HepG2 (cell line): ENCODE measurements around the gene C1RL. TPM values are rescaled to one million over a fixed set of nuclear protein-coding genes. Genes with fewer than 3 reads are reported as not detected.

ENCODE experiments used
- CBX5 ChIP-seq: sonication (generic); formaldehyde crosslinking; IDR thresholded peaks from 2 replicates; pipeline ENCODE4 v1.4.0; 2020; ENCODE audit warnings: missing genetic modification reagents, borderline replicate concordance
- DPF2 ChIP-seq: sonication (generic); formaldehyde crosslinking; IDR thresholded peaks from 2 replicates; pipeline ENCODE4 v1.4.0; 2020; ENCODE audit warnings: mild to moderate bottlenecking, low read depth, missing genetic modification reagents, borderline replicate concordance
- GTF3A ChIP-seq: sonication (generic); formaldehyde crosslinking; conservative IDR thresholded peaks from 2 replicates; pipeline ENCODE4 v1.4.0; 2020; ENCODE audit warnings: mild to moderate bottlenecking, missing genetic modification reagents
- HMG20A ChIP-seq: IDR thresholded peaks from 2 replicates; pipeline ENCODE4 v1.6.1; 2016; ENCODE audit warnings: borderline replicate concordance
- HNRNPLL ChIP-seq: fragments of 200-400 bp; formaldehyde crosslinking; IDR thresholded peaks from 2 replicates; pipeline ENCODE4 v1.6.1; 2017; ENCODE audit warnings: mild to moderate bottlenecking, low read depth, low read length; ENCODE audit not compliant: poor library complexity, severe bottlenecking
- KLF15 ChIP-seq: sonication (generic); formaldehyde crosslinking; IDR thresholded peaks from 2 replicates; pipeline ENCODE4 v1.8.1; 2023; ENCODE audit warnings: borderline replicate concordance, mild to moderate bottlenecking, inconsistent platforms, missing genetic modification reagents, mixed read lengths
- NR2F2 ChIP-seq: IDR thresholded peaks from 2 replicates; pipeline ENCODE4 v1.6.1; 2012; ENCODE audit warnings: low read depth, inconsistent platforms, borderline replicate concordance
- RBAK ChIP-seq: sonication (generic); formaldehyde crosslinking; IDR thresholded peaks from 2 replicates; pipeline ENCODE4 v1.5.1; 2020; ENCODE audit warnings: mild to moderate bottlenecking, missing genetic modification reagents
- TCF12 ChIP-seq, 2 experiments: fragments of 450-650 bp in 1 of 2; sonication (generic) in 1 of 2; formaldehyde crosslinking in 1 of 2; IDR thresholded peaks; 2 replicates each; pipeline versions ENCODE4 v1.6.1 to v1.8.0; 2017 to 2022; ENCODE audit warnings: antibody characterized with exemption in 1 of 2, mild to moderate bottlenecking in 1 of 2, missing genetic modification reagents in 1 of 2, moderate library complexity in 1 of 2
- TCF7 ChIP-seq: sonication (generic); IDR thresholded peaks from 2 replicates; pipeline ENCODE4 v1.6.1; 2016; ENCODE audit warnings: antibody characterized with exemption, low read depth
- TMF1 ChIP-seq: sonication (generic); formaldehyde crosslinking; IDR thresholded peaks from 2 replicates; pipeline ENCODE4 v1.8.1; 2022; ENCODE audit warnings: low read depth, missing genetic modification reagents
- ZBTB8A ChIP-seq: sonication (generic); formaldehyde crosslinking; IDR thresholded peaks from 2 replicates; pipeline ENCODE4 v1.4.0; 2020; ENCODE audit warnings: mild to moderate bottlenecking, low read depth, missing genetic modification reagents, borderline replicate concordance
- ZMAT3 ChIP-seq: sonication (generic); formaldehyde crosslinking; conservative IDR thresholded peaks from 2 replicates; pipeline ENCODE4 v1.7.0; 2021; ENCODE audit warnings: missing genetic modification reagents
- ZMYM3 ChIP-seq: sonication (generic); formaldehyde crosslinking; IDR thresholded peaks from 2 replicates; pipeline ENCODE4 v1.5.1; 2020; ENCODE audit warnings: mild to moderate bottlenecking, missing genetic modification reagents
- ZNF550 ChIP-seq: sonication (generic); formaldehyde crosslinking; IDR thresholded peaks from 2 replicates; pipeline ENCODE4 v1.4.0; 2020; ENCODE audit warnings: mild to moderate bottlenecking, missing genetic modification reagents, borderline replicate concordance
- polyA plus RNA-seq, 8 experiments: library from polyadenylated mRNA; depleted of rRNA in 3 of 8; stranded (reverse) in 7 of 8; unstranded in 1 of 8; fragments of >200 nt; fragmentation: Illumina TruSeq in 4 of 8; extraction: Trizol in 4 of 8; gene quantifications; 2 replicates each; pipeline versions ENCODE4 v1.2.1 to v1.2.3, GENCODE V29; 2011 to 2016; ENCODE audit warnings: low read depth in 4 of 8, missing spikeins in 1 of 8, mixed read lengths in 1 of 8; ENCODE audit not compliant: insufficient read depth in 1 of 8
- total RNA-seq, 5 experiments: library from RNA; depleted of rRNA; stranded (reverse); fragments of >200 nt; fragmentation: Illumina TruSeq; extraction: Trizol; gene quantifications; 2 replicates each; pipeline ENCODE4 v1.2.3, GENCODE V29; 2016; ENCODE audit warnings: low read depth in 1 of 5
- TF ChIP-seq, protein P1 (sequence below): sonication (generic); formaldehyde crosslinking; IDR thresholded peaks from 2 replicates; pipeline ENCODE4 v1.4.0; 2020; ENCODE audit warnings: missing genetic modification reagents
- TF ChIP-seq, protein P2 (sequence below): sonication (generic); formaldehyde crosslinking; IDR thresholded peaks from 2 replicates; pipeline ENCODE4 v1.4.0; 2020; ENCODE audit warnings: missing genetic modification reagents, borderline replicate concordance
- TF ChIP-seq, protein P3 (sequence below): sonication (generic); formaldehyde crosslinking; IDR thresholded peaks from 2 replicates; pipeline ENCODE4 v1.5.1; 2020; ENCODE audit warnings: missing genetic modification reagents, mild to moderate bottlenecking, borderline replicate concordance

C1RL gene
- total and polyA plus RNA-seq, 2 of the 13 experiments (the other 11 are each of a cell fraction or from before 2014, with no cell fraction given), result 28.9 to 53.1 TPM

DNA sequence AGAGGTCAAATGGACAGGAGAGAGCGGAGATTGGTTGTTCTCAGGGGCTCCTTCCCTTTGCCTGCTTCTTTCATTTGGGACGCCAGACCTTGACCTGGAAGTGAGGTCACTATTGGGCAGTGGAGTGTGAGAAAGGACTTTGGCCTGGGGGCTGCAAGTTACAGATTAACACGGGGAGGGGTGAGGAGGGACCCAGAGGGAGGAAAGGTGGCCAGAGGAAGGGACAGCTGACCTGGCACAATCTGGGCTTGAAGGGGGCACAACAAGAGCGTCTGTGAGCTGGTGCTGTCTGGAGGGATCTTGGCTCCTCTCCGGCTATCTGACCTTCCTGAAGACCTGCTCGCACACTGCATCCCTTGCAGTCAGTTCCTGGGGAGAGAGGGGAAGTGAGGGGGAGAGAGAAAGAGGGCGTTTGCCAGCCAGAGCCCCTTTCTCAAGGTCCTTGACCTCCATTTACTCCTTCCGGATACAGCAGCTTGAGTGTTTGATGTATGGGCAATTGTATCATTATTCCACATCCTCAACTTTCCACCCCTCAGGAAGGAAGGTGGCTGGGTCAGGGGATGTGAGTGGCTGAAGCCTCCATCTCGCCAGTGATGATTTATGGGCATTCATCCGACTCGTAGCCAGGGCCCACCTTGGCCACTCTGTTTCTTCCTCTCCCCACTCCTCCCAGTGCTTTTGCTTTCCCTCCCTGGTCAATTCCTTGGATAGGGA is 14.9 kb upstream of the C1RL start (continued):
- no peak for TF ChIP-seq RBAK (CRISPR knock-in tag)
- no peak for TF ChIP-seq TCF12 (IDR thresholded peaks at IDR 0.05)
- no peak for TF ChIP-seq TCF12 (CRISPR knock-in tag; IDR thresholded peaks at IDR 0.05)
- TF ChIP-seq, protein P1, sequence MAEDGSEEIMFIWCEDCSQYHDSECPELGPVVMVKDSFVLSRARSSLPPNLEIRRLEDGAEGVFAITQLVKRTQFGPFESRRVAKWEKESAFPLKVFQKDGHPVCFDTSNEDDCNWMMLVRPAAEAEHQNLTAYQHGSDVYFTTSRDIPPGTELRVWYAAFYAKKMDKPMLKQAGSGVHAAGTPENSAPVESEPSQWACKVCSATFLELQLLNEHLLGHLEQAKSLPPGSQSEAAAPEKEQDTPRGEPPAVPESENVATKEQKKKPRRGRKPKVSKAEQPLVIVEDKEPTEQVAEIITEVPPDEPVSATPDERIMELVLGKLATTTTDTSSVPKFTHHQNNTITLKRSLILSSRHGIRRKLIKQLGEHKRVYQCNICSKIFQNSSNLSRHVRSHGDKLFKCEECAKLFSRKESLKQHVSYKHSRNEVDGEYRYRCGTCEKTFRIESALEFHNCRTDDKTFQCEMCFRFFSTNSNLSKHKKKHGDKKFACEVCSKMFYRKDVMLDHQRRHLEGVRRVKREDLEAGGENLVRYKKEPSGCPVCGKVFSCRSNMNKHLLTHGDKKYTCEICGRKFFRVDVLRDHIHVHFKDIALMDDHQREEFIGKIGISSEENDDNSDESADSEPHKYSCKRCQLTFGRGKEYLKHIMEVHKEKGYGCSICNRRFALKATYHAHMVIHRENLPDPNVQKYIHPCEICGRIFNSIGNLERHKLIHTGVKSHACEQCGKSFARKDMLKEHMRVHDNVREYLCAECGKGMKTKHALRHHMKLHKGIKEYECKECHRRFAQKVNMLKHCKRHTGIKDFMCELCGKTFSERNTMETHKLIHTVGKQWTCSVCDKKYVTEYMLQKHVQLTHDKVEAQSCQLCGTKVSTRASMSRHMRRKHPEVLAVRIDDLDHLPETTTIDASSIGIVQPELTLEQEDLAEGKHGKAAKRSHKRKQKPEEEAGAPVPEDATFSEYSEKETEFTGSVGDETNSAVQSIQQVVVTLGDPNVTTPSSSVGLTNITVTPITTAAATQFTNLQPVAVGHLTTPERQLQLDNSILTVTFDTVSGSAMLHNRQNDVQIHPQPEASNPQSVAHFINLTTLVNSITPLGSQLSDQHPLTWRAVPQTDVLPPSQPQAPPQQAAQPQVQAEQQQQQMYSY (CRISPR knock-in tag), result no peak
- no peak for TF ChIP-seq KLF15 (CRISPR knock-in tag)
- 0 out of 2 replicates have a peak, but pooled peaks have one; percentile 48 for TF ChIP-seq ZMYM3 (CRISPR knock-in tag)
- TF ChIP-seq GTF3A (CRISPR knock-in tag), result no peak
- TF ChIP-seq, protein P2, sequence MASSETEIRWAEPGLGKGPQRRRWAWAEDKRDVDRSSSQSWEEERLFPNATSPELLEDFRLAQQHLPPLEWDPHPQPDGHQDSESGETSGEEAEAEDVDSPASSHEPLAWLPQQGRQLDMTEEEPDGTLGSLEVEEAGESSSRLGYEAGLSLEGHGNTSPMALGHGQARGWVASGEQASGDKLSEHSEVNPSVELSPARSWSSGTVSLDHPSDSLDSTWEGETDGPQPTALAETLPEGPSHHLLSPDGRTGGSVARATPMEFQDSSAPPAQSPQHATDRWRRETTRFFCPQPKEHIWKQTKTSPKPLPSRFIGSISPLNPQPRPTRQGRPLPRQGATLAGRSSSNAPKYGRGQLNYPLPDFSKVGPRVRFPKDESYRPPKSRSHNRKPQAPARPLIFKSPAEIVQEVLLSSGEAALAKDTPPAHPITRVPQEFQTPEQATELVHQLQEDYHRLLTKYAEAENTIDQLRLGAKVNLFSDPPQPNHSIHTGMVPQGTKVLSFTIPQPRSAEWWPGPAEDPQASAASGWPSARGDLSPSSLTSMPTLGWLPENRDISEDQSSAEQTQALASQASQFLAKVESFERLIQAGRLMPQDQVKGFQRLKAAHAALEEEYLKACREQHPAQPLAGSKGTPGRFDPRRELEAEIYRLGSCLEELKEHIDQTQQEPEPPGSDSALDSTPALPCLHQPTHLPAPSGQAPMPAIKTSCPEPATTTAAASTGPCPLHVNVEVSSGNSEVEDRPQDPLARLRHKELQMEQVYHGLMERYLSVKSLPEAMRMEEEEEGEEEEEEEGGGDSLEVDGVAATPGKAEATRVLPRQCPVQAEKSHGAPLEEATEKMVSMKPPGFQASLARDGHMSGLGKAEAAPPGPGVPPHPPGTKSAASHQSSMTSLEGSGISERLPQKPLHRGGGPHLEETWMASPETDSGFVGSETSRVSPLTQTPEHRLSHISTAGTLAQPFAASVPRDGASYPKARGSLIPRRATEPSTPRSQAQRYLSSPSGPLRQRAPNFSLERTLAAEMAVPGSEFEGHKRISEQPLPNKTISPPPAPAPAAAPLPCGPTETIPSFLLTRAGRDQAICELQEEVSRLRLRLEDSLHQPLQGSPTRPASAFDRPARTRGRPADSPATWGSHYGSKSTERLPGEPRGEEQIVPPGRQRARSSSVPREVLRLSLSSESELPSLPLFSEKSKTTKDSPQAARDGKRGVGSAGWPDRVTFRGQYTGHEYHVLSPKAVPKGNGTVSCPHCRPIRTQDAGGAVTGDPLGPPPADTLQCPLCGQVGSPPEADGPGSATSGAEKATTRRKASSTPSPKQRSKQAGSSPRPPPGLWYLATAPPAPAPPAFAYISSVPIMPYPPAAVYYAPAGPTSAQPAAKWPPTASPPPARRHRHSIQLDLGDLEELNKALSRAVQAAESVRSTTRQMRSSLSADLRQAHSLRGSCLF (CRISPR knock-in tag), result no peak
- TF ChIP-seq TCF7, result no peak
- no peak for TF ChIP-seq TMF1 (CRISPR knock-in tag)
- TF ChIP-seq NR2F2, result peak; percentile 88
- TF ChIP-seq HNRNPLL, result no peak
- TF ChIP-seq, protein P3, sequence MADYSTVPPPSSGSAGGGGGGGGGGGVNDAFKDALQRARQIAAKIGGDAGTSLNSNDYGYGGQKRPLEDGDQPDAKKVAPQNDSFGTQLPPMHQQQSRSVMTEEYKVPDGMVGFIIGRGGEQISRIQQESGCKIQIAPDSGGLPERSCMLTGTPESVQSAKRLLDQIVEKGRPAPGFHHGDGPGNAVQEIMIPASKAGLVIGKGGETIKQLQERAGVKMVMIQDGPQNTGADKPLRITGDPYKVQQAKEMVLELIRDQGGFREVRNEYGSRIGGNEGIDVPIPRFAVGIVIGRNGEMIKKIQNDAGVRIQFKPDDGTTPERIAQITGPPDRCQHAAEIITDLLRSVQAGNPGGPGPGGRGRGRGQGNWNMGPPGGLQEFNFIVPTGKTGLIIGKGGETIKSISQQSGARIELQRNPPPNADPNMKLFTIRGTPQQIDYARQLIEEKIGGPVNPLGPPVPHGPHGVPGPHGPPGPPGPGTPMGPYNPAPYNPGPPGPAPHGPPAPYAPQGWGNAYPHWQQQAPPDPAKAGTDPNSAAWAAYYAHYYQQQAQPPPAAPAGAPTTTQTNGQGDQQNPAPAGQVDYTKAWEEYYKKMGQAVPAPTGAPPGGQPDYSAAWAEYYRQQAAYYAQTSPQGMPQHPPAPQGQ (CRISPR knock-in tag), result no peak
- TF ChIP-seq ZBTB8A (CRISPR knock-in tag), result no peak
- peak; percentile 68; the same call in 1 of the 2 replicates for TF ChIP-seq DPF2 (CRISPR knock-in tag)
- TF ChIP-seq ZMAT3, result no peak; the same call in 1 of the 2 replicates
- peak; percentile 37; the same call in 1 of the 2 replicates for TF ChIP-seq CBX5 (CRISPR knock-in tag)
- TF ChIP-seq HMG20A (CRISPR knock-in tag), result peak; percentile 63; the same call in 1 of the 2 replicates
- no peak for TF ChIP-seq ZNF550 (CRISPR knock-in tag)
